ENCODE data around the gene GNPAT. TPM values are rescaled to one million over a fixed set of nuclear protein-coding genes. Genes with fewer than 3 reads are reported as not detected.

Gene GNPAT
- total and polyA plus RNA-seq, 2 of the 8 experiments (the other 6 are each of a cell fraction or from before 2014, with no cell fraction given), result 22.9 to 47.4 TPM

DNA sequence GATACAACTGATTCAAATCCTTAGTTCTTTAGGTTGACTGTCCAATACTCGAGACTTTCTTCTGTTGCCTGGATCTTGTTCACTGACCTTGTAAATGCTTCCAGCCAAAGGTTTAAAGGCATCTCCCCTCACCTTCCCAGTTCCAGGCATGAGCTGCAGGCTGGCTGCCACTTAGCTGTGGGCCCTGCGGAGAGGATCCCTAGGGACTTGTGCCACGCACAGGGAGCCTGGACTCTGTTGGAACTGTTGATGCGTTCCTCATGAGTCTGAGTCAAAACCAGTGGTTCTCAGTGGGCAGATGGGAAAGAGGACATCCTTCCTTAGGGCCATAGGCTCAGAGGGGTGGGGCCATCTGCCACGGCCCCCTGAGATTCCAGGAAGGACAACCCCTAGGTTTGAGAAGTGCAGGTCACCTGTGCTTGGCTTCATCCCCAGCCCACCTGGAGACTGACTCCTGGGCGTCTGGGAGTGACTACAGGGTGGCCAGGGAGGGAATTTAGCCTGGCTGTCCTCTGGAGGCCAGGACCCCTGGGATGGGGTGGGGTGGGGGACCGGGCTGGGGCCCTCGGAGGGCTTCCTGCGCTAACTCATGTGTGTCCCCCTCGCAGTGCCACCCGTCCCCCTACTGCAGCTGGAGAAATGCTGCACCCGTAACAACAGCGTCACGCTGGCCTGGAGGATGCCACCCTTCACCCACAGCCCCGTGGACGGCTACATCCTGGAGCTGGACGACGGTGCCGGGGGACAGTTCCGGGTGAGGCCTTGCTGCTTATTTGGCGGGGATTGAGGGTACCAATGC lies 37.6 kb upstream of the GNPAT start (continued):
- TF ChIP-seq CBX5 (IDR thresholded peaks at IDR 0.05; ENCODE audit: low read depth, low read length) (no peak), SP2 (IDR thresholded peaks at IDR 0.05; ENCODE audit: low read length) (no peak), BRCA1 (IDR thresholded peaks at IDR 0.05; ENCODE audit: low read depth, low read length) (no peak), FOSL1 (IDR thresholded peaks at IDR 0.05; ENCODE audit: insufficient read depth, low read depth, low read length) (no peak)
